K562 (cell line): ENCODE data around the gene SLC35D2. TPM values are rescaled to one million over a fixed set of nuclear protein-coding genes. Genes with fewer than 3 reads are reported as not detected.

Experiments used
- ATAC-seq: fragments of 200-7000 bp; cut with Tn5 transposase; 3 replicates; pipeline ENCODE4 v1.9.1; 2020; ENCODE audit warnings: moderate library complexity
- BruUV-seq: library from RNA; stranded (reverse); fragments of 400-500 nt; replicated peaks from 2 replicates; lab custom pipeline; 2021; lab: Mats Ljungman, UMichigan
- CTCF ChIA-PET: fragments of 300-600 bp; formaldehyde crosslinking; extraction: SDS; loops from one replicate; lab custom pipeline; 2021; ENCODE audit warnings: low intra/inter-chr PET ratio; lab: Yijun Ruan, JAX
- POLR2A ChIA-PET: fragments of 300-600, 350-650 bp; sonication (Branson Sonifier 250); formaldehyde crosslinking; extraction: SDS; loops from one replicate; lab custom pipeline; 2021; ENCODE audit warnings: antibody characterized with exemption, inconsistent platforms; lab: Yijun Ruan, JAX
- DNase-seq, 4 experiments: peaks; one replicate each; pipeline versions ENCODE4 v3.0.0 to v3.0.0-alpha.2; 2011 to 2018; ENCODE audit warnings: low spot score in 3 of 4, mixed read lengths in 3 of 4; ENCODE audit errors: extremely low read depth in 1 of 4
- FAIRE-seq: peaks from 2 replicates; lab custom pipeline; 2011; peaks lifted over from hg19 to GRCh38; lab: Jason Lieb, UNC
- H2AFZ ChIP-seq: 2 replicates; pipeline ENCODE4 v1.6.0; 2011; ENCODE audit warnings: low read depth, low read length, control low read depth, inconsistent platforms
- H3K27ac ChIP-seq: fragments of 200-600 bp; 3 replicates; pipeline ENCODE4 v1.8.0; 2011; ENCODE audit warnings: low read depth, mild to moderate bottlenecking, control low read depth, inconsistent platforms, low read length, moderate library complexity, mixed read lengths; ENCODE audit errors: extremely low read depth
- H3K27me3 ChIP-seq, 2 experiments: fragments of 300-600 bp in 1 of 2; 2 replicates in 1 of 2; 3 replicates in 1 of 2; pipeline versions ENCODE4 v1.6.0 to v1.8.0; 2011; ENCODE audit warnings: inconsistent platforms in 2 of 2, low read length in 2 of 2, mild to moderate bottlenecking in 1 of 2, mixed read lengths in 1 of 2, moderate library complexity in 1 of 2; ENCODE audit not compliant: control insufficient read depth in 2 of 2, insufficient read depth in 2 of 2
- H3K36me3 ChIP-seq: fragments of 300-600 bp; 3 replicates; pipeline ENCODE4 v1.8.0; 2011; ENCODE audit warnings: mild to moderate bottlenecking, low read length, inconsistent platforms; ENCODE audit not compliant: control insufficient read depth, insufficient read depth
- H3K4me1 ChIP-seq, 2 experiments: fragments of 200-600 bp in 1 of 2; replicated peaks in 1 of 2; 2 replicates in 1 of 2; 3 replicates in 1 of 2; pipeline versions ENCODE4 v1.5.1 to v1.8.0; 2011; ENCODE audit warnings: inconsistent platforms in 2 of 2, low read length in 2 of 2, mild to moderate bottlenecking in 1 of 2, mixed read lengths in 1 of 2, moderate library complexity in 1 of 2; ENCODE audit not compliant: control insufficient read depth in 2 of 2, insufficient read depth in 2 of 2
- H3K4me2 ChIP-seq: 2 replicates; pipeline ENCODE4 v1.6.1; 2011; ENCODE audit warnings: low read length, control low read depth, inconsistent platforms, mixed read lengths; ENCODE audit not compliant: insufficient read depth
- H3K4me3 ChIP-seq: fragments of 200-600 bp; sonication (generic), shearing (Covaris generic); 2 replicates; pipeline ENCODE4 v1.5.1; 2016; ENCODE audit warnings: control low read depth, inconsistent platforms
- H3K79me2 ChIP-seq: fragments of 200-600 bp; 3 replicates; pipeline ENCODE4 v1.8.0; 2011; ENCODE audit warnings: low read length, inconsistent platforms; ENCODE audit not compliant: control insufficient read depth, insufficient read depth
- H3K9ac ChIP-seq, 2 experiments: 2 replicates each; pipeline versions ENCODE4 v1.6.0 to v1.6.1; 2011; ENCODE audit warnings: low read depth in 2 of 2, low read length in 2 of 2, control low read depth in 1 of 2, inconsistent platforms in 1 of 2, mild to moderate bottlenecking in 1 of 2, mixed read lengths in 1 of 2; ENCODE audit not compliant: insufficient read depth in 1 of 2
- H3K9me1 ChIP-seq: one replicate; pipeline ENCODE4 v1.6.0; 2011; ENCODE audit warnings: inconsistent platforms, mild to moderate bottlenecking, low read length, moderate library complexity; ENCODE audit not compliant: control insufficient read depth, insufficient read depth
- H3K9me3 ChIP-seq: replicated peaks from 2 replicates; pipeline ENCODE4 v1.5.1; 2011; ENCODE audit warnings: low read depth, low read length, inconsistent platforms; ENCODE audit not compliant: control insufficient read depth, insufficient read depth
- H4K20me1 ChIP-seq: replicated peaks from 2 replicates; pipeline ENCODE4 v1.6.1; 2011; ENCODE audit warnings: low read length, inconsistent platforms, mixed read lengths; ENCODE audit not compliant: control insufficient read depth, insufficient read depth
- C11orf30 ChIP-seq: fragments of 450-650 bp; IDR thresholded peaks from 2 replicates; pipeline ENCODE4 v1.6.1; 2016; ENCODE audit warnings: low read depth, mild to moderate bottlenecking
- U2AF2 ChIP-seq: fragments of 200-400 bp; formaldehyde crosslinking; optimal IDR thresholded peaks from 2 replicates; pipeline ENCODE3; 2017; ENCODE audit warnings: low read depth, mild to moderate bottlenecking, low read length
- ZNF121 ChIP-seq: sonication (generic); formaldehyde crosslinking; conservative IDR thresholded peaks from 2 replicates; pipeline ENCODE4 v1.8.0; 2022; ENCODE audit warnings: missing genetic modification reagents
- ZNF316 ChIP-seq: fragments of 450-650 bp; IDR thresholded peaks from 2 replicates; pipeline ENCODE4 v1.6.1; 2016
- WGBS: fragments of 100-300 bp; shearing (Covaris generic); methylation state at CpG from one replicate; pipeline ENCODE4 v1.1.6; 2016; ENCODE audit warnings: low coverage, mixed read lengths; ENCODE audit not compliant: insufficient coverage; ENCODE audit errors: missing lambda C conversion rate; 5-methylcytosine and 5-hydroxymethylcytosine counted together
- in situ Hi-C: fragments of 300-500 bp; cut with MboI; formaldehyde crosslinking; loops from 4 replicates; pipeline ENCODE4 v1.15.0; 2018; ENCODE audit warnings: inconsistent platforms, mixed read lengths
- intact Hi-C: fragments of 100-400 bp; cut with micrococcal nuclease; formaldehyde crosslinking; loops from 2 replicates; pipeline ENCODE4 v1.14.2; 2022
- polyA plus RNA-seq, 8 experiments: library from polyadenylated mRNA; depleted of rRNA in 4 of 8; stranded (reverse) in 5 of 8; unstranded in 3 of 8; fragments of >200 nt; fragmentation: Nextera tagmentation in 2 of 8; fragmentation: Illumina TruSeq in 1 of 8; extraction: Ambion mirVana in 2 of 8; extraction: Trizol in 1 of 8; gene quantifications; 2 replicates each; pipeline versions ENCODE4 v1.2.1 to v1.2.3, GENCODE V29; 2011 to 2014; ENCODE audit warnings: inconsistent platforms in 1 of 8, missing spikeins in 1 of 8
- total RNA-seq, 7 experiments: library from RNA; depleted of rRNA in 6 of 7; stranded (reverse); fragments of >200 nt in 6 of 7; fragmentation: Illumina TruSeq in 2 of 7; extraction: Trizol in 2 of 7; gene quantifications; 2 replicates each; pipeline versions ENCODE4 v1.2.1 to v1.2.3, GENCODE V29; 2011 to 2021; ENCODE audit warnings: low replicate concordance in 1 of 7

The SLC35D2 gene
- total and polyA plus RNA-seq, 9 of the 15 experiments (the other 6 are each of a cell fraction or from before 2014, with no cell fraction given): 2.9 to 14.9 (median 11.7) TPM

DNA sequence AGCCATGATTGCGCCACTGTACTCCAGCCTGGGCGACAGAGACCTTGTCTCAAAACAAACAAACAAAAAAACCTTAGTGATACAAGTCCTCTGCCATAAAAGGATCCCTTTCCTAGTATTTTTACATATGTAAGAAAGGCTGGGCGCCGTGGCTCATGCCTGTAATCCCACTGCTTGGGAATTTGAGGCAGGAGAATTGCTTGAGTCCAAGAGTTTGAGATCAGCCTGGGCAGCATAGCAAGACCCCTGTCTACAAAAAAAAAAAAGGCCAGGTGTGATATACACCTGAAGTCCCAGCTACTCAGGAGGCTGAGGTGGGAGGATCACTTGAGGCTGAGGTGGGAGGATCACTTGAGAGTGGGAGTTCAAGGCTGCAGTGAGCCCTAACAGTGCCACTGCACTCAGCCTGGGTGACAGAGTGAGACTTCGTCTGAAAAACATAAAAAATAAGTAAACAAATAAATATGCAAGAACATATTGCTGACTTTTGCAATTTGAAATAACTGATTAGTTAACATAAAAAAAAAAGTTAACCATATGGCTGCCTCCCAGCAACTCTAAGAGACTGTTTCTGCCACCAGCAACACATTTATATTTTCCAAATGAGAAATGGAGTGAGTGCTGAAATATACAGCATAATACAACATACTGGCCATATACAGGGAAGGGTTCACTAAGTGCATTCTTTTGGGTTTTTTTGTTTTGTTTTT, 27.8 kb upstream of the SLC35D2 start:
- H3K79me2 ChIP-seq: peaks cover 91% of the 10 kb centered on the region
- POLR2A ChIA-PET: no interaction called here

More for the DNA sequence above, 27.8 kb upstream of the SLC35D2 start:
- H3K4me2 ChIP-seq: no peak overlapping the region
- WGBS: 90% methylated on average over 5 of the region's 5 CpGs
- H3K9me1 ChIP-seq: no peaks in the 10 kb centered on the region
- no peak overlapping the region for H2AFZ ChIP-seq
- H3K36me3 ChIP-seq: peaks cover 46% of the 10 kb centered on the region
- H3K9ac ChIP-seq: no peak overlapping the region
- no peak for FAIRE-seq
- H3K9me3 ChIP-seq: 0 out of 2 replicates have a peak, but pooled peaks cover 1% of the 10 kb centered on the region
- no peak for DNase-seq
- in situ Hi-C loops (no loop called here), intact Hi-C loops (loop anchor here (10.0 kb wide), 1 partner anchor 86 kb away; no protein-coding TSS in a partner anchor)
- TF ChIP-seq U2AF2: no peak
- TF ChIP-seq ZNF316: peak; percentile 61
- TF ChIP-seq C11orf30: peak; percentile 23; the same call in 1 of the 2 replicates
- peak; percentile 55 for TF ChIP-seq ZNF121
- peaks cover 15 to 17% of the 10 kb centered on the region in 2 experiments; a peak in 3 of 5 replicates for H3K4me1 ChIP-seq
- no peaks in the 10 kb centered on the region for H3K27me3 ChIP-seq
- CTCF ChIA-PET: no interaction called here
- BruUV-seq: no TSS peak
- H4K20me1 ChIP-seq: peaks cover 7% of the 10 kb centered on the region
- no peak for ATAC-seq
- H3K27ac ChIP-seq: no peak overlapping the region
- no peak overlapping the region for H3K4me3 ChIP-seq
